BJ (cell line): Measurements from ENCODE around the gene KLF11. TPM values are rescaled to one million over a fixed set of nuclear protein-coding genes. Genes with fewer than 3 reads are reported as not detected.

Source experiments
- CTCF ChIA-PET: fragments of 350-600 bp; formaldehyde crosslinking; extraction: SDS; loops from one replicate; lab custom pipeline; 2021; ENCODE audit warnings: antibody characterized with exemption, inconsistent platforms; lab: Yijun Ruan, JAX
- POLR2A ChIA-PET: fragments of 300-600 bp; sonication (Branson Sonifier 250); formaldehyde crosslinking; extraction: SDS; loops from one replicate; lab custom pipeline; 2021; ENCODE audit warnings: antibody characterized with exemption; lab: Charles Lee
- DNase-seq: peaks from one replicate; pipeline ENCODE4 v3.0.0-alpha.2; 2011; ENCODE audit warnings: low read depth
- H3K27me3 ChIP-seq: 2 replicates; pipeline ENCODE4 v1.6.0; 2011; ENCODE audit warnings: low read length; ENCODE audit not compliant: control insufficient read depth, insufficient read depth
- H3K36me3 ChIP-seq: 2 replicates; pipeline ENCODE4 v1.5.1; 2011; ENCODE audit warnings: low read length; ENCODE audit not compliant: control insufficient read depth, insufficient read depth
- H3K4me3 ChIP-seq: 2 replicates; pipeline ENCODE4 v1.5.1; 2011; ENCODE audit warnings: low read depth, mild to moderate bottlenecking, control low read depth, low read length
- polyA plus RNA-seq: library from polyadenylated mRNA; depleted of rRNA; stranded (reverse); fragments of >200 nt; gene quantifications from 2 replicates; pipeline ENCODE4 v1.2.3, GENCODE V29; 2011
- TF ChIP-seq, protein P1 (sequence below): IDR thresholded peaks from 2 replicates; pipeline ENCODE4 v1.5.1; 2011; ENCODE audit warnings: low read depth, mild to moderate bottlenecking, control low read depth, inconsistent platforms, low read length, moderate library complexity; ENCODE audit not compliant: insufficient read depth

KLF11 gene
- polyA plus RNA-seq, 1 experiment: 21.7 TPM

DNA sequence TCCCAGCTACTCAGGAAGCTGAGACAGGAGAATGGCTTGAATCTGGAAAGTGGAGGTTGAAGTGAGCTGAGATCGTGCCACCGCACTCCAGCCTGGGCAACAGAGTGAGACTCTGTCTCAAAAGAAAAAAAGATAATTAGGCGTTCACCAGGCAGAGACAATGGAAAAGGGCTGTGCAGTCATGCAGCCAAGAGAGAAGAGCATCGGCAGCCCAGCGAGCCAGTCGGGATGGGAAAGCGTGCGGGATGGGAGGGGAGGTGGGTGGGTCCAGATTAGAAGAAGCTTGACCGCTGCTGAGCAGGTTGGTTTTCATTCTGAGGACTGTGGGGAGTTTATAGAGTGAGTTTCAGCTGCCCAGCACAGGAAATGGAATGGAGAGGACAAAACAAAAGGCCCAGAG, 51.8 kb downstream of the KLF11 start:
- Histone ChIP-seq H3K27me3 (peaks cover 12% of the 10 kb centered on the region), H3K4me3 (no peak overlapping the region), H3K36me3 (no peaks in the 10 kb centered on the region)
- ChIA-PET POLR2A (no interaction called here), CTCF (interaction anchor here (0.9 to 6.3 kb wide), 4 partner anchors 11 to 325 kb away, joined by 3 to 118 read pairs (median 52); partner anchors contain the start of gene CYS1)
- no peak for DNase-seq
- TF ChIP-seq, protein P1, sequence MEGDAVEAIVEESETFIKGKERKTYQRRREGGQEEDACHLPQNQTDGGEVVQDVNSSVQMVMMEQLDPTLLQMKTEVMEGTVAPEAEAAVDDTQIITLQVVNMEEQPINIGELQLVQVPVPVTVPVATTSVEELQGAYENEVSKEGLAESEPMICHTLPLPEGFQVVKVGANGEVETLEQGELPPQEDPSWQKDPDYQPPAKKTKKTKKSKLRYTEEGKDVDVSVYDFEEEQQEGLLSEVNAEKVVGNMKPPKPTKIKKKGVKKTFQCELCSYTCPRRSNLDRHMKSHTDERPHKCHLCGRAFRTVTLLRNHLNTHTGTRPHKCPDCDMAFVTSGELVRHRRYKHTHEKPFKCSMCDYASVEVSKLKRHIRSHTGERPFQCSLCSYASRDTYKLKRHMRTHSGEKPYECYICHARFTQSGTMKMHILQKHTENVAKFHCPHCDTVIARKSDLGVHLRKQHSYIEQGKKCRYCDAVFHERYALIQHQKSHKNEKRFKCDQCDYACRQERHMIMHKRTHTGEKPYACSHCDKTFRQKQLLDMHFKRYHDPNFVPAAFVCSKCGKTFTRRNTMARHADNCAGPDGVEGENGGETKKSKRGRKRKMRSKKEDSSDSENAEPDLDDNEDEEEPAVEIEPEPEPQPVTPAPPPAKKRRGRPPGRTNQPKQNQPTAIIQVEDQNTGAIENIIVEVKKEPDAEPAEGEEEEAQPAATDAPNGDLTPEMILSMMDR: no peak

DNA sequence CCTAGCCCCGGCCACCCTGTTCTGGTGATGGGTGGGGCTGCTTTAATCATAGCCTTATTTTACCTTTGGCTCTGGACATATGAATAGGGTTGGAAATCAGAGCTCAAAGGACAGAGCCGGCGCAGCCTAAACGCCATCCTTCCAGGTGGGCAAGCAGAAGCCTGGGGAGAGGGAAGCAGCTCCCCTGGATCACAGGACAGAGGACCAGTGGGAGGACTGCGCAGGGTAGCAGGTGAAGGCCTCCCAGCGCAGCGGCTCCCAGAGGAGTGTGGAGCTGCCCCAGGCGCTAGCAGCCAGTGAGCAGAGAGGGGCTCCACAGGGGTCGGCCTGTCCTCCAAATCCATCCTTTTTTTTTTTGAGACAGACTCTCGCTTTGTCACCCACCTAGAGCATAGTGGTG, 53.3 kb downstream of the KLF11 start:
- no peak for DNase-seq
- H3K36me3 ChIP-seq: no peaks in the 10 kb centered on the region
- ChIA-PET POLR2A (no interaction called here), CTCF (interaction anchor here (0.6 to 6.3 kb wide), 23 partner anchors 11 to 588 kb away, joined by 3 to 118 read pairs (median 5); partner anchors contain the start of genes CYS1 and HPCAL1)
- TF ChIP-seq, protein P1: no peak
- H3K27me3 ChIP-seq: peaks cover 2% of the 10 kb centered on the region; the same call in 1 of the 2 replicates
- no peak overlapping the region for H3K4me3 ChIP-seq

DNA sequence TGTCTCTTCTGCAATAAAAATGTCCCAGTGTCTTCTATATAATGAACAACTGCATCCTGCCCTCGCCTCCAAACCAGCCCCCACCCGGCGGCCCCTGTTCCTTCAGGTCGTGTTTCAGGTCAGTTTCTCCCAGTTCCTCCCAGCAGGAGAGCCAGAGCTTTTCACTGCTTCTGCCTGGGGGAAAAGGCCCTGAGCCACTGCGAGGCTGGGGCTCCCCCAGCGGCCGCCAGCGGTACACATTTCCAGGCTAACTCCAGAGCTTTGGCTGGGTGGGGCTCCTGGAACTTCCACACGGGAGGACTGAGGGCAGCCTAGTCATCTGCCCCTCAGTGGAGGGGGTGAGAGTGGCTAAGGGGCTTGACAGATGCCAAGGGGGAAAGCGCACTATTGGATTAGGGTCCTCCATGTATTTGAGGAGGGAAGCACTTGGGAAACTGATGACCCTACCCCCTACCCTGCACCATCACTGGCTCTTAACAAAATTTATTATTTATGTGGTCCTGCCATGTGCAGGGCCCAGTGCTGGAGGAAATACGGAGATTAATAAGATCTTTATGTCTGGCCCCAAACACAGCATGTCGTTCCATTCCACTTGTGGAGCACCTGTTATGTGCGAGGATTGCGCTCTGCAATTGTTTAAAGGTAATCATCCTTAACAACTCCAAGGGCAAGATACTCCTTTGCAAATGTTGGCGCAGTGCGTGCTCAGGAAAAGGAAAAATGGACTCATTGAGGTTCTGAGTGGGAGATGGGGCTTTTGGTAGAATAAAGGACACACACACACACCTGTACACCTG, 54.2 kb downstream of the KLF11 start:
- CTCF ChIA-PET: interaction anchor here (0.6 to 6.3 kb wide), 28 partner anchors 10 to 588 kb away, joined by 3 to 118 read pairs (median 4); partner anchors contain the start of genes CYS1 and HPCAL1
- TF ChIP-seq, protein P1: peak; percentile 99
- POLR2A ChIA-PET: no interaction called here
- Histone ChIP-seq H3K36me3 (no peaks in the 10 kb centered on the region), H3K4me3 (no peak overlapping the region), H3K27me3 (no peaks in the 10 kb centered on the region)
- DNase-seq: no peak

DNA sequence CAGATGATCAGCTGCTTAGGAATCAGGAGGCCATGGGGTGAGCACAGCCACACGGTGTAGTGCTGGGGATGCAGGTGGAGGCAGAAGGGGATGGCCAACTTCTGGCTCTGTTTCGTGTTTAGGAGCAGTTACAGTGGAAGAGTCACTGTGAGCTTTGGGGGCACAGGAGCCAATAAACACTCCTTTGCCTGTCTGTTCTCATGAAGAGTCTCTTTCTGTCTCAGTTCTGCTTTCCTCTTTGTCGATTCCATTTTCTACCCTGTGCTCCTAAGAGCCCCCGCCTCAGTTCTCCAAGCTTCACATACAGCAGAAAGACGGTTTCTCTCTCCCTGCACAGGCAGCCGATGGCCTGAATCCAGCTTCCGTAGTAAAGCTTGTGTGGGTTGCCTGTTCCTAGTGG, 58.1 kb downstream of the KLF11 start:
- Histone ChIP-seq H3K4me3 (no peak overlapping the region), H3K27me3 (no peaks in the 10 kb centered on the region), H3K36me3 (no peaks in the 10 kb centered on the region)
- CTCF ChIA-PET: interaction anchor here (1.0 to 2.1 kb wide), 3 partner anchors 22 to 333 kb away, joined by 4 to 9 read pairs (median 5); no protein-coding TSS in a partner anchor
- DNase-seq: no peak
- POLR2A ChIA-PET: no interaction called here
- TF ChIP-seq, protein P1: no peak

DNA sequence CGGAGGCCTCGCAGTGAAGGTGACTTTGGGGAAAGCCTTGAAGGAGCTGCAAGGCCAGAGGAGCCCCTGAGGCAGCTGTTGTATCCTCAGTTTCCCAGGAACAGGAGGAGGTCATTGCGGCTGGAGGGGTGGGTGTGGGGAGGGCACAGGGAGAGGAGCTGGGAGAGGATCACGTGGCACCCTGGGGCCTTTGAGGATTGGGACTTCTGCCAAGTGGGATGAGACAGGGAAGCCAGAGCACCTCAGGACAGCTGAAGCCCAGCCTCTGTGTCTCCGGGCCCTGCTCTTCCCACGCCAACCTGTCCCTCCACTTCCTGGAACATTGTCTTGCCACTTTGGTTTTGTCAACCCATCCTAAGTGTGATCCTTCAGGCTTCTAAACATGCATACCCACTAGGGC, 59.8 kb downstream of the KLF11 start:
- CTCF ChIA-PET: interaction anchor here (1.2 to 1.7 kb wide), 3 partner anchors 11 to 332 kb away, joined by 3 to 6 read pairs (median 5); no protein-coding TSS in a partner anchor
- TF ChIP-seq, protein P1: no peak
- Histone ChIP-seq H3K27me3 (no peaks in the 10 kb centered on the region), H3K4me3 (no peak overlapping the region), H3K36me3 (no peaks in the 10 kb centered on the region)
- POLR2A ChIA-PET: no interaction called here
- DNase-seq: no peak
